Right lobe of liver (tissue), 4 donors: Measurements from ENCODE around the gene PNPLA1.

Experiments
- CTCF ChIP-seq, 4 donors: fragments of 200-600 bp in 3 of 4; fragments of 450-650 bp in 1 of 4; IDR thresholded peaks; one replicate each; pipeline versions ENCODE4 v1.5.1 to v1.8.0; 2016 to 2022; ENCODE audit warnings: antibody characterized with exemption in 4 of 4, mild to moderate bottlenecking in 2 of 4
- POLR2A ChIP-seq: fragments of 450-650 bp; IDR thresholded peaks from one replicate; pipeline ENCODE4 v1.6.1; 2017; ENCODE audit warnings: antibody characterized with exemption, mild to moderate bottlenecking
- donor health status: DM: no; HTN: no; CAD: no.
- donor health status: DM: no; HTN: no; CAD: no.
- donor health status: DM: no; HTN: yes; CAD: no.

- no peak for TF ChIP-seq POLR2A
- TF ChIP-seq CTCF (IDR thresholded peaks at IDR 0.05) = no peak
Measured at GRCh38 chr6:36242161-36242560, 27.7 kb upstream of the PNPLA1 start.
